GM23248 (cell line): ENCODE results near the gene DMRTC2.

Experiments
- EZH2 ChIP-seq: fragments of 200-600 bp; sonication (generic); IDR thresholded peaks from 2 replicates; pipeline ENCODE4 v1.6.1; 2018; ENCODE audit warnings: antibody characterized with exemption, mild to moderate bottlenecking; ENCODE audit not compliant: insufficient read depth, poor library complexity, severe bottlenecking
- EZH2phosphoT487 ChIP-seq: fragments of 200-600 bp; sonication (generic); IDR thresholded peaks from 2 replicates; pipeline ENCODE4 v1.6.1; 2018; ENCODE audit warnings: antibody characterized with exemption, moderate library complexity, mild to moderate bottlenecking, low read depth; ENCODE audit not compliant: insufficient read depth

DNA sequence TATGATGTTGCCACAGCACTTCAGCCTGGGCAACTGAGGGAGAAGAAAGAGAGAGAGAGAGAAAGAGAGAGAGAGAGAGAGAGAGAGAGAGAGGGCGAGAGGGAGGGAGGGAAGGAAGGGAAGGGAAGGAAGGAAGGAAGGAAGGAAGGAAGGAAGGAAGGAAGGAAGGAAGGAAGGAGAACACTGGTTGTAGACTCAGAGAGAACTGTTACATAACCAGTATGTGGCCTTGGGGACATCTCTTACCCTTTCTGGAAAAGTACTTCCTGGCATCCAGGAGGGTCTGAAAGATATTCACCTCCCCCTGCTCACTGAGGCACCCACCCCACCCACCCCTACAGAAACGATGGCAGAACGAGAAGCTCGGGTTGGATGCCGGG, 35.5 kb downstream of the DMRTC2 start:
- TF ChIP-seq EZH2phosphoT487 (no peak), EZH2 (no peak)
